T-helper 17 cell (primary cell): Measurements from ENCODE around the gene TRIM69. TPM values are rescaled to one million over a fixed set of nuclear protein-coding genes. Genes with fewer than 3 reads are reported as not detected.
"Not testable (repeated sequence)": the region's sequence is repeated elsewhere in the genome, so short reads cannot be mapped to it uniquely, and the experiment has no call there.

Source experiments
- ATAC-seq: fragments of 150-1000 bp; cut with Tn5 transposase; 2 replicates; pipeline ENCODE4 v1.10.0; 2021; ENCODE audit warnings: mild to moderate bottlenecking, moderate library complexity
- DNase-seq, 3 donors: peaks; one replicate each; pipeline versions ENCODE4 v3.0.0 to v3.0.0-alpha.2; 2020 to 2021
- H3K9me3 ChIP-seq: one replicate; pipeline ENCODE4 v1.7.0; 2013; ENCODE audit warnings: low read length, mild to moderate bottlenecking; ENCODE audit not compliant: control insufficient read depth, poor library complexity, severe bottlenecking
- H3K27ac Mint-ChIP-seq: one replicate; pipeline ENCODE4 v1.8.0; 2022; ENCODE audit warnings: mild to moderate bottlenecking, moderate library complexity, mixed read lengths
- H3K27me3 Mint-ChIP-seq: one replicate; pipeline ENCODE4 v1.8.0; 2022; ENCODE audit warnings: mixed read lengths
- H3K36me3 Mint-ChIP-seq: one replicate; pipeline ENCODE4 v1.8.0; 2022; ENCODE audit warnings: low read depth, mixed read lengths
- H3K4me1 Mint-ChIP-seq: one replicate; pipeline ENCODE4 v1.8.0; 2022; ENCODE audit warnings: mild to moderate bottlenecking, mixed read lengths
- H3K4me3 Mint-ChIP-seq: one replicate; pipeline ENCODE4 v1.8.0; 2022; ENCODE audit warnings: mild to moderate bottlenecking, moderate library complexity, mixed read lengths
- total RNA-seq, 4 donors: library from RNA in 2 of 4; stranded (reverse) in 2 of 4; gene quantifications; one replicate each; pipeline ENCODE4 v1.2.3 and lab custom pipeline; 2022 to 2026

The TRIM69 gene
- total RNA-seq, 2 donors from 2014 or later, result 22.2 to 31.7 TPM

- H3K9me3 ChIP-seq, result no peaks in the 10 kb centered on the region
- DNase-seq (no peak), ATAC-seq (peak; percentile 70)
- peak overlapping the region; percentile 92 for H3K4me3 Mint-ChIP-seq
- H3K27ac Mint-ChIP-seq, result peak overlapping the region; percentile 97
- no peaks in the 10 kb centered on the region for H3K36me3 Mint-ChIP-seq
- H3K27me3 Mint-ChIP-seq, result no peaks in the 10 kb centered on the region
- H3K4me1 Mint-ChIP-seq, result peaks cover 38% of the 10 kb centered on the region
These were observed 697 bp upstream of the TRIM69 start for GRCh38 chr15:44735482-44736180.

GRCh38 chr15:44738340-44738984 lies 2.1 kb downstream of the TRIM69 start:
- Mint-ChIP-seq H3K4me3 (no peak overlapping the region), H3K36me3 (no peaks in the 10 kb centered on the region), H3K4me1 (peaks cover 25% of the 10 kb centered on the region), H3K27me3 (no peaks in the 10 kb centered on the region), H3K27ac (peak overlapping the region; percentile 54)
- ATAC-seq (no peak), DNase-seq (no peak)
- H3K9me3 ChIP-seq, result no peaks in the 10 kb centered on the region

DNA sequence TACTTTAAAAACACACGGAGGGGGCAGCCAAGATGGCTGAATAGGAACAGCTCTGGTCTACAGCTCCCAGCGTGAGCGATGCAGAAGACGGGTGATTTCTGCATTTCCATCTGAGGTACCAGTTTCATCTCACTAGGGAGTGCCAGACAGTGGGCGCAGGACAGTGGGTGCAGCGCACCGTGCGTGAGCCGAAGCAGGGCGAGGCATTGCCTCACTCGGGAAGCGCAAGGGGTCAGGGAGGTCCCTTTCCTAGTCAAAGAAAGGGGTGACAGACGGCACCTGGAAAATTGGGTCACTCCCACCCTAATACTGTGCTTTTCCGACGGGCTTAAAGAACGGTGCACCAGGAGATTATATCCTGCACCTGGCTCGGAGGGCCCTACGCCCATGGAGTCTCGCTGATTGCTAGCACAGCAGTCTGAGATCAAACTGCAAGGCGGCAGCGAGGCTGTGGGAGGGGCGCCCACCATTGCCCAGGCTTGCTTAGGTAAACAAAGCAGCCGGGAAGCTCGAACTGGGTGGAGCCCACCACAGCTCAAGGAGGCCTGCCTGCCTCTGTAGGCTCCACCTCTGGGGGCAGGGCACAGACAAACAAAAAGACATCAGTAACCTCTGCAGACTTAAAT lies 3.0 kb downstream of the TRIM69 start:
- H3K4me3 Mint-ChIP-seq, H3K27ac Mint-ChIP-seq, H3K27me3 Mint-ChIP-seq, H3K36me3 Mint-ChIP-seq, H3K9me3 ChIP-seq, DNase-seq, ATAC-seq: not testable (repeated sequence)
- peaks cover 21% of the 10 kb centered on the region for H3K4me1 Mint-ChIP-seq

GRCh38 chr15:44743454-44743853 lies 7.1 kb downstream of the TRIM69 start:
- DNase-seq, H3K4me3 Mint-ChIP-seq, ATAC-seq, H3K9me3 ChIP-seq, H3K4me1 Mint-ChIP-seq, H3K27ac Mint-ChIP-seq, H3K27me3 Mint-ChIP-seq, H3K36me3 Mint-ChIP-seq: not testable (repeated sequence)

GRCh38 chr15:44753345-44753744 lies 17.0 kb downstream of the TRIM69 start:
- H3K4me1 Mint-ChIP-seq, result peaks cover 5% of the 10 kb centered on the region
- ATAC-seq (no peak), DNase-seq (no peak)
- no peak overlapping the region for H3K4me3 Mint-ChIP-seq
- H3K36me3 Mint-ChIP-seq, result peaks cover 7% of the 10 kb centered on the region
- no peak overlapping the region for H3K27ac Mint-ChIP-seq
- H3K27me3 Mint-ChIP-seq, result no peaks in the 10 kb centered on the region
- no peaks in the 10 kb centered on the region for H3K9me3 ChIP-seq

DNA sequence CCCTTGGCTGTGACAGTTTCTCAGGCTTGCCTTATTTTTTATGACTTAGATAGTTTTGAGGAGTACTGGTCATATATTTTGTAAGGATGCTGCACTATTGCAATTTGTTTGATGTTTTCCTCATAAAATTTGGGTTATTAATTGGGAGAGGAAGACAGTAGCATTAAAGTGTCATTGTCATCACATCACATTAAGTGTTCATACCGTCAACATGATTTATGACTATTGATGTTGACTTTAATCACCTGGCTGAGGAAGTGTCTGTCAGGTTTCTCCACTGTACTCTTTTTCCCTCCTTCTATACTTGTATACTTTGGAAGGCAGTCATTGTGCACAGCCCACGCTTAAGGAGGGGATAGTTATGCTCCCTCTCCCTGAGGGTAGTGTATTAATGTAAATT lies 26.9 kb downstream of the TRIM69 start:
- Mint-ChIP-seq H3K4me1 (no peaks in the 10 kb centered on the region), H3K4me3 (no peak overlapping the region), H3K27me3 (peaks cover 9% of the 10 kb centered on the region), H3K36me3 (peaks cover 10% of the 10 kb centered on the region), H3K27ac (no peak overlapping the region)
- DNase-seq (no peak), ATAC-seq (no peak)
- no peaks in the 10 kb centered on the region for H3K9me3 ChIP-seq

DNA sequence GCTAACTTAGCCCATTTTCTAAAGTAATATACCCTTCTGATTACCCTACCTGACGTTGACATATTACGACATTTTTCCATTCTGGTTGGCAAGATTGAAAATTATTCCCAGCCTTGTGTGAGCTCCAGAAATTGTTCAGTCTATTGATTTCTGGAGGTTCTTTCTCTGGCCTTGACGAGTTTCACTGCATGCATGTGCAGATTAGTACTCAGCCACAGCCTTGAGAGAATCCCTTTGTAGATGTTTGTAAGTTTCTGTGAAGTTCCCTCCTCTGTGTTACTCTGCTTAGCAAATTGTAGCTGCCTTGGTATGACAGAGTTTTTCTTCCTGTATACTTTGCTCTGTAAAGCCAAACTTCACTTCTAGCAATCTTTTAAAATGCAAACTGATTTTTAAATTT lies 27.5 kb downstream of the TRIM69 start:
- Mint-ChIP-seq H3K4me3 (no peak overlapping the region), H3K4me1 (no peaks in the 10 kb centered on the region)
- H3K9me3 ChIP-seq, result no peaks in the 10 kb centered on the region

DNA sequence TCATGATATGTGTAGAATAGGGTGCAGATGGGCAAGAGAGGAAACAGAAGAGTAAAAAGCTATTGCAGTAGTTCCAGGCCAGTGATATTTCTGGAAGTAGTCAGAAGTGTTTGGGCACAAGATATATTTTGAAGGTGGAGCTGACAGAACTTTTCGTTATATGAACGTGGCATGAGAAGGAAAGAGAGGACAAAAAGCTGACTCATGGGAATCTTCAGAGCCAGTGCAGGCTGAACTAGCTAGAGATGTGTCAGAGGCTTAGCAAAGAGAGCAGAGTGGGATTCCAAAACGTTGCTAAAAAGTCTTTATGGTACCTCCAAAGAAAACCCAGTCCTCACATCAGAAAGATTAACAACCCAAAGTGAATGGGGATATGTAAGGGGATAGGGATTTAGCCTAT lies 28.7 kb downstream of the TRIM69 start:
- H3K27me3 Mint-ChIP-seq, result peaks cover 9% of the 10 kb centered on the region
- H3K4me1 Mint-ChIP-seq, result no peaks in the 10 kb centered on the region
- H3K4me3 Mint-ChIP-seq, result no peak overlapping the region
- H3K27ac Mint-ChIP-seq, result no peak overlapping the region
- H3K36me3 Mint-ChIP-seq, result peaks cover 10% of the 10 kb centered on the region
- H3K9me3 ChIP-seq, result no peaks in the 10 kb centered on the region
- DNase-seq (no peak), ATAC-seq (no peak)

More for the DNA sequence above, 27.5 kb downstream of the TRIM69 start:
- H3K27ac Mint-ChIP-seq, result no peak overlapping the region
- DNase-seq (no peak), ATAC-seq (no peak)
- peaks cover 9% of the 10 kb centered on the region for H3K27me3 Mint-ChIP-seq
- H3K36me3 Mint-ChIP-seq, result peaks cover 10% of the 10 kb centered on the region

GRCh38 chr15:44769521-44769920 lies 33.2 kb downstream of the TRIM69 start:
- Mint-ChIP-seq H3K4me1 (no peaks in the 10 kb centered on the region), H3K36me3 (peaks cover 8% of the 10 kb centered on the region)

DNA sequence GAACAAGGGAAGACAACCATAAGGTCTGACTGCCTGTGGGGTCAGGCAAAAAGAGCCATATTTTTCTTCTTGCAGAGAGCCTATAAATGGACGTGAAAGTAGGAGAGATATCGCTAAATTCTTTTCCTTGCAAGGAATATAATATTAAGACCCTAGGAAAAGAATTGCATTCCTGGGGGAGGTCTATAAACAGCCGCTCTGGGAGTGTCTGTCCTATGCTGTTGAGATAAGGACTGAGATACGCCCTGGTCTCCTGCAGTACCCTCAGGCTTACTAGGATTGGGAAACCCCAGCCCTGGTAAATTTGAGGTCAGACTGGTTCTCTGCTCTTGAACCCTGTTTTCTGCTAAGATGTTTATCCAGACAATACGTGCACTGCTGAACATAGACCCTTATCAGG lies 34.4 kb downstream of the TRIM69 start:
- H3K36me3 Mint-ChIP-seq, H3K27me3 Mint-ChIP-seq: not testable (repeated sequence)

More at GRCh38 chr15:44769521-44769920, 33.2 kb downstream of the TRIM69 start:
- no peak overlapping the region for H3K27ac Mint-ChIP-seq
- peaks cover 8% of the 10 kb centered on the region for H3K27me3 Mint-ChIP-seq
- DNase-seq (no peak), ATAC-seq (no peak)
- H3K4me3 Mint-ChIP-seq, result no peak overlapping the region
- peaks cover 3% of the 10 kb centered on the region for H3K9me3 ChIP-seq

GRCh38 chr15:44775953-44776352 lies 39.6 kb downstream of the TRIM69 start:
- Mint-ChIP-seq H3K4me1 (peaks cover 3% of the 10 kb centered on the region), H3K36me3 (peaks cover 2% of the 10 kb centered on the region), H3K4me3 (no peak overlapping the region), H3K27me3 (no peaks in the 10 kb centered on the region), H3K27ac (no peak overlapping the region)
- no peak for ATAC-seq
- peaks cover 3% of the 10 kb centered on the region for H3K9me3 ChIP-seq
- no peak for DNase-seq

More for the DNA sequence above, 34.4 kb downstream of the TRIM69 start:
- H3K9me3 ChIP-seq, DNase-seq, H3K4me3 Mint-ChIP-seq, H3K4me1 Mint-ChIP-seq, ATAC-seq, H3K27ac Mint-ChIP-seq: not testable (repeated sequence)

GRCh38 chr15:44779761-44780160 lies 43.4 kb downstream of the TRIM69 start:
- no peak for ATAC-seq
- H3K4me1 Mint-ChIP-seq, result peaks cover 8% of the 10 kb centered on the region
- no peaks in the 10 kb centered on the region for H3K27me3 Mint-ChIP-seq
- DNase-seq, result no peak
- no peak overlapping the region for H3K4me3 Mint-ChIP-seq
- no peak overlapping the region for H3K27ac Mint-ChIP-seq
- H3K36me3 Mint-ChIP-seq, result peaks cover 2% of the 10 kb centered on the region
- no peaks in the 10 kb centered on the region for H3K9me3 ChIP-seq

GRCh38 chr15:44780608-44781007 lies 44.3 kb downstream of the TRIM69 start:
- Mint-ChIP-seq H3K4me1 (peaks cover 8% of the 10 kb centered on the region), H3K27me3 (no peaks in the 10 kb centered on the region), H3K27ac (no peak overlapping the region), H3K4me3 (no peak overlapping the region), H3K36me3 (peaks cover 2% of the 10 kb centered on the region)
- DNase-seq, result no peak
- ATAC-seq, result no peak
- no peaks in the 10 kb centered on the region for H3K9me3 ChIP-seq
